GM10248 (cell line): ENCODE results near the gene ATXN7L2.
"Not testable (repeated sequence)": the region's sequence is repeated elsewhere in the genome, so short reads cannot be mapped to it uniquely, and the experiment has no call there.

ENCODE experiments used
- CTCF ChIA-PET: fragments of 300-600 bp; sonication (Branson Sonifier 250); formaldehyde crosslinking; extraction: SDS; loops from one replicate; lab custom pipeline; 2021; ENCODE audit warnings: antibody characterized with exemption; lab: Yijun Ruan, JAX
- POLR2A ChIA-PET: fragments of 350-650 bp; sonication (Branson Sonifier 250); formaldehyde crosslinking; extraction: SDS; loops from one replicate; lab custom pipeline; 2020; ENCODE audit warnings: antibody characterized with exemption; lab: Yijun Ruan, JAX
- DNase-seq: peaks from one replicate; pipeline ENCODE4 v3.0.0; 2012; ENCODE audit errors: extremely low spot score
- TF ChIP-seq, protein P1 (sequence below): IDR thresholded peaks from 2 replicates; pipeline ENCODE4 v1.5.1; 2012; ENCODE audit warnings: mild to moderate bottlenecking, low read depth; ENCODE audit errors: extremely low read depth, missing control alignments, control extremely low read depth

ATXN7L2 gene, protein sequence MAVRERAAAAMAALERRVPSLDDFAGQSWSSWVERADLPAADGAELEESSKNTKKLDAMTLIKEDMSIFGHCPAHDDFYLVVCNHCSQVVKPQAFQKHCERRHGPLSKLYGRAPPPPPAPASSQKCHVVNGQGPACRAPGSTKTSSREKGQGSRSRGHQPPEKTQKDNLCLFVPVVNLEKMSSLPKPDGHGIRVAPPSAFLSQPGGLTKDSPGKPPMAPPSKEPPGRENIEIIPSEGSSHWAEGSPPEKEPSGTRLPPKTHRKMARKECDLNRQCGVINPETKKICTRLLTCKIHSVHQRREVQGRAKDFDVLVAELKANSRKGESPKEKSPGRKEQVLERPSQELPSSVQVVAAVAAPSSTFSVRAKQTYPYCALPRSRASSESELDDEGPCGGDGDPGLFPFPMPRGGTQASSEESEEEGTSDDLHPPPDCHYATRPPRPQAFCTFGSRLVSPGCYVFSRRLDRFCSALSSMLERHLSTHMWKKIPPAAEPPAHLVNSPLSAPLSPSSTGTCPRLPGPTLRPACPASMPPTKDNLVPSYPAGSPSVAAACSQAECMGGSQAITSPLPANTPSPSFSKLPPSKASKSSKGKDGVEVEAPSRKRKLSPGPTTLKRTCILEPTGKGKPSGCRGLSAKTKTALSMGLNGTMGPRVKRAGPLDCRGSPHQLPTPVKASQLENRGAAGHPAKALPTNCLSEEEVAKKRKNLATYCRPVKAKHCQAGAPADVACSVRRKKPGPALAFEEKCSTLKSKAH

DNA sequence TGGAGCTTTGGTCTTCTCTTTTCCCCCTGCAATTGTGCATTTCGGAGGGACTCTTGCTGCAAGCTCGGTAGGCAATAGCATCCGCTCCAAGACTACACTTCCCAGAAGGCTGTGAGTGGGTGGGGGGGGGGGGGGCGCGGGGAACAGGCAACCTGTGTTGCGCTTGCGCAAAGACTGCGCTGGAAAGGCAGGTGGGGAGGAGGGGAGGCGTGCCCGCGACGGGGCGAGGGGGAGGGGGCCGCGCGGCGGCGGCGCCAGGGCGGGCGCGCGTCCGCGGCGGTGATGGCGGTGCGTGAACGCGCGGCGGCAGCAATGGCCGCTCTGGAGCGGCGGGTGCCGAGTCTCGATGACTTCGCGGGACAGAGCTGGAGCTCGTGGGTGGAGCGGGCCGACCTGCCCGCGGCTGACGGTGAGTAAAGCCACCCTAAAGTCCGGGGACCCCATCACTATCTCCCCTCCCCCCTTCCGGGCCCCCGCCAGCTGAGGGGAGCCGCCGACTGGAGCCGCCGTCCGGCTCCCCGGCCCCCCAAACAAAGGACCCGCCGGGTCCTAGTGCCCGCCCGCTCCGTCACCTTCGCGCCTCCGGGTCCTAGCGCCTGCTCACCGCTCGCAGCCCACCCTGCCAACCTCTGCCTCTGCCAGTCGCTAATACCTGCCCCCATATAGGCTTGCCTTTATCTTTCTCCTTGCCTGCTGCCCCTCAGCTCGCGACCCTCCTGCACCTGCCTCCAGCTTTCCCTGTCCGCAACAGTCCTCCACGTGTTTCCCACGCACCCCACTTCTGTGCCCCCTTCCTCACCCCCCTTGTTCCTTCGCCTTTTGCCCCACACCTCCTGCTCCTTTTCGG is at the start of gene ATXN7L2:
Gene ATXN7L2 (plus strand): TSS at position 234 of the 847 bp plus-strand sequence. CDS start 49 bp downstream, at position 283.
- DNase-seq = peak; percentile 99
- CTCF ChIA-PET = interaction anchor here (0.7 to 43.8 kb wide), 10 partner anchors 10 to 546 kb away, joined by 3 to 1898 read pairs (median 3); partner anchors contain the start of genes AHCYL1, CYB561D1, GNAI3 and GPR61
- TF ChIP-seq, protein P1, sequence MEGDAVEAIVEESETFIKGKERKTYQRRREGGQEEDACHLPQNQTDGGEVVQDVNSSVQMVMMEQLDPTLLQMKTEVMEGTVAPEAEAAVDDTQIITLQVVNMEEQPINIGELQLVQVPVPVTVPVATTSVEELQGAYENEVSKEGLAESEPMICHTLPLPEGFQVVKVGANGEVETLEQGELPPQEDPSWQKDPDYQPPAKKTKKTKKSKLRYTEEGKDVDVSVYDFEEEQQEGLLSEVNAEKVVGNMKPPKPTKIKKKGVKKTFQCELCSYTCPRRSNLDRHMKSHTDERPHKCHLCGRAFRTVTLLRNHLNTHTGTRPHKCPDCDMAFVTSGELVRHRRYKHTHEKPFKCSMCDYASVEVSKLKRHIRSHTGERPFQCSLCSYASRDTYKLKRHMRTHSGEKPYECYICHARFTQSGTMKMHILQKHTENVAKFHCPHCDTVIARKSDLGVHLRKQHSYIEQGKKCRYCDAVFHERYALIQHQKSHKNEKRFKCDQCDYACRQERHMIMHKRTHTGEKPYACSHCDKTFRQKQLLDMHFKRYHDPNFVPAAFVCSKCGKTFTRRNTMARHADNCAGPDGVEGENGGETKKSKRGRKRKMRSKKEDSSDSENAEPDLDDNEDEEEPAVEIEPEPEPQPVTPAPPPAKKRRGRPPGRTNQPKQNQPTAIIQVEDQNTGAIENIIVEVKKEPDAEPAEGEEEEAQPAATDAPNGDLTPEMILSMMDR = no peak
- POLR2A ChIA-PET = interaction anchor here (1.2 kb wide), 1 partner anchor 59 kb away, joined by 3 read pairs; no protein-coding TSS in a partner anchor

DNA sequence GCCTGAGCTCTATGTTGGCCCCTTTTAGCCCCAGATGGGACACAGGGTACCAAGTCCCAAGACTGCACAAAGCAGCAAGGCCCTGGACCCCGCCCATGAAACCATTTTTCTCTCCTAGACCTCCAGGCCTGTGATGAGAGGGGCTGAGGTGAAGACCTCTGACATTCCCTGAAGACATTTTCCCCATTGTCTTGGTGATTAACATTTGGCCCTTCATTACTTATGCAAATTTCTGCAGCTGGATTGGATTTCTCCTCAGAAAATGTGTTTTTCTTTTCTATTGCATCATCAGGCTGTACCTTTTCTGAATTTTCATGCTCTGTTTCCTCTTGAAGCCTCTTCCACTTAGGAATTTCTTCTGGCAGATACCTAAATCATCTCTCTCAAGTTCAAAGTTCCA is 49.2 kb upstream of the ATXN7L2 start:
- no peak for DNase-seq
- CTCF ChIA-PET = interaction anchor here (0.7 kb wide), 1 partner anchor 98 kb away, joined by 3 read pairs; no protein-coding TSS in a partner anchor
- POLR2A ChIA-PET = no interaction called here
- TF ChIP-seq, protein P1 = no peak

DNA sequence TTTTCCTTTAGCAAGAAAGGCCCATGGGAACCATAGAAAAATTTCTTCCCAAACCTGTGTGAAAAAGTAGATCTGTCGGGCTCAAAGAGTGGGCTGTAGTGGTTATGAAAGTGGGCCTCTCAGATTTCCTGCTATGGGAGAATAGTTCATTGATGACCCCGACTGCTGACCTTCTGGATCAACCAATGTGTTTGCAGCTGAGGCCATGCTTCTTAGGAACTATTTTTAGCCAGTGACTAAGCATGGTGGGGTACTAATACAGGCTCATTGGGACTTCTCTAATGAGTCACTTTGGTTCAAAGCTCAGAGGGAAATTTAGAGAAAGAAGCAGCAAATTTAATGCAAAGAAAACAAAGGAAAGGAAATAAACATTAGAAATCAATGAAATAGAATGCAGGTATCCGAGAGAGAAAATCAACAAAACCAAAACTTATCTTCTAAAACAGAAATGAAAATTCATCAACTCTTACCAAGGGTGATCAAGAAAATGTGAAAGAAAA is 44.9 kb upstream of the ATXN7L2 start:
- ChIA-PET POLR2A (no interaction called here), CTCF (no interaction called here)
- DNase-seq = peak; percentile 27
- TF ChIP-seq, protein P1 = no peak

DNA sequence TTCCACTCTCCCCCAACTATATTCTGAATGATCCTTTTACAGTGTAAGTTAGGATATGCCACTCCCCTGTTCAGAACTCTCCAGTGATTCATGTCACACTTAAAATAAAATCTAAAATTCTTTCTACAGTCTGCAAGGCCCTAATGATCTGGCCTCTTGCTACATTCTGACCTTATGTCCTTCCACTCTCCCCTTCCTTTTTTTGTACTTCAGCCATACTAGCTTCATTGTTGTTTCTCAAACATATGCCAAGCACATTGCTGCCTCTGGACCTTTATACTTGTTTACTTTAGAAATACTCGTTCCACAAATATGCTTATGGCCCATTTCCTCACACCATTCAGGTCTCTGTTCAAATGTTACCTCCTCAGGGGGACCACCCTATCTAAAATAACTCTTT is 42.6 kb upstream of the ATXN7L2 start:
- POLR2A ChIA-PET = no interaction called here
- TF ChIP-seq, protein P1 = no peak
- CTCF ChIA-PET = no interaction called here
- DNase-seq = no peak

DNA sequence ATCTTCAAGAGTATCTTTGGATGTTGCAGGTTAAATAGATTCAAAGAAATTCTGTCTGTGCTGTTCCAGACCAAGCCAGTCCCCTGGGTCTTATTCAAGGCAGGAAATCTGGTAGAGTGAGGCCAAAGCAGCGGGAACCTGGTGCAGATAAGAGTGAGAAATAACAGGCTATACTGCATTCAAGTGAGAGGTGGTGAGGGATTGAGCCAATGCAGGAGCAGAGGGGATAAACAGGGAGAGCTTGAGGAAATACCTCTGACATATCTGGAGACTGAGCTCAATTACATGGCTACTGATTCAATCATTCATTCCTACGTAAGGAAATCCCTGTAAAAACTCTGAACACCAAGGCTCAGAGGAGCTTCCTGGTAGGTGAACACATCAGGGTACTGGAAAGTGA is 40.2 kb upstream of the ATXN7L2 start:
- TF ChIP-seq, protein P1 = no peak
- ChIA-PET CTCF (interaction anchor here (1.2 kb wide), 1 partner anchor 18 kb away, joined by 3 read pairs; no protein-coding TSS in a partner anchor), POLR2A (no interaction called here)
- no peak for DNase-seq

DNA sequence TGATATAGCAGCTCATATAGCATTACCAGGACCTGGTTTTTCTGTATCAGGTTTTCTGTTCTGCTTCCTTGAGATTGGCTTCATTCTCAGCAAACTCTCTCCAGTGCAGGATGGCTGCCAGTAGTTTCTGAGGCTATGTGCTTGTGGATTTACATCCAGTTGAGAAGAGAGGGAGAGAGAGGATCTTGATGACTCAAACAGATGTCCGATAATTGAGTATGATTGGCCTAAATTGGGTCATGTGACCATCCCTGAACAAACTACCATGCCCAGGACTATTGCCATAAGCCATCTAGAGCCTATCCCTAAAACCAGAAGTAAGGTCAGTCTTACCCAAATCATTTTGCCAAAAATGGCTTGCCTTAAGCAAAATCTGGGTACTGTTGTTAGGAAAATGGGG is 39.4 kb upstream of the ATXN7L2 start:
- TF ChIP-seq, protein P1 = no peak
- POLR2A ChIA-PET = no interaction called here
- CTCF ChIA-PET = interaction anchor here (1.2 kb wide), 1 partner anchor 19 kb away, joined by 3 read pairs; no protein-coding TSS in a partner anchor
- DNase-seq = no peak

DNA sequence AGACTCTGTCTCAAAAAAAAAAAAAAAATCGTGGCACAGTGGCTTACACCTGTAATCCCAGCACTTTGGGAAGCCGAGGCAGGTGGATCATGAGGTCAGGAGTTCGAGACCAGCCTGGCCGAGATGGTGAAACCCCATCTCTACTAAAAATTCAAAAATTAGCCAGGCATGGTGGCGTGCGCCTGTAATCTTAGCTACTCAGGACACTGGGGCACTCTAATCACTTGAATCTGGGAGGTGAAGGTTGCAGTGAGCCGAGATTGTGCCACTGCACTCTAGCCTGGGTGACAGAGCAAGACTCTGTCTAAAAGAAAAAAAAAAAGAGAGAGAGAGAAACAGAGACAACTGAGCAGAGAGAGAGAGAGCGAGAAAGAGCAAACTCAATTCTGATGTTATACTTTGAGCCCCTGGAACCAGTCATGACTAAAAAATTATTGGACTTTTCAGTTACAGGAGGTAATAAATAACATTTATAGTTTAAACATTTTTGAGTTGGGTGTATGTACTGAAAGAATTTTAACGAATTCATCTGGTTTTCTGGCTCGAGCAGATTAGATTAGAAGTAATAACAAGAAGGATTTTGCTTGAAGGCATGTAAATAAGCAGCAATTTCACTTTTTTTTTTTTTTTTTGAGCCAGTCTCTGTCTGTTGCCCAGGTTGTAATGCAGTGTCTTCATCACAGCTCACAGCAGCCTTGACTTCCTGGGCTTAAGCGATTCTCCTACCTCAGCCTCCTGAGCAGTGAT is 37.6 kb upstream of the ATXN7L2 start:
- DNase-seq, POLR2A ChIA-PET, CTCF ChIA-PET: not testable (repeated sequence)
